HG03378 (cell line): ENCODE data around the gene NUP62.

Source experiments
- ATAC-seq: cut with Tn5 transposase; IDR thresholded peaks from one replicate; pipeline ENCODE4 v1.9.1; 2021; ENCODE audit warnings: mild to moderate bottlenecking, moderate library complexity; ENCODE audit not compliant: unreplicated experiment

The NUP62 gene

GRCh38 chr19:49904136-49904535 is 25.2 kb downstream of the NUP62 start:
- no peak for ATAC-seq

GRCh38 chr19:49896863-49897621 is 32.3 kb downstream of the NUP62 start, which contains the start of gene IL4I1:
TSS of gene IL4I1 (minus strand) at chr19:49896887. CDS start at chr19:49896160, 727 bp downstream.
- peak; percentile 57 for ATAC-seq

- no peak for ATAC-seq
Observed at GRCh38 chr19:49895566-49896297, 33.6 kb downstream of the NUP62 start.

- ATAC-seq: no peak
Observed at GRCh38 chr19:49894879-49895565, 34.3 kb downstream of the NUP62 start.

GRCh38 chr19:49894011-49894664 is 35.2 kb downstream of the NUP62 start:
- ATAC-seq: no peak

GRCh38 chr19:49892716-49893115 is 36.6 kb downstream of the NUP62 start:
- ATAC-seq: no peak

GRCh38 chr19:49891393-49891792 is 37.9 kb downstream of the NUP62 start:
- no peak for ATAC-seq

- ATAC-seq: no peak
Observed at GRCh38 chr19:49890349-49891311, 38.7 kb downstream of the NUP62 start.

- ATAC-seq: no peak
Observed at GRCh38 chr19:49889687-49890348, 39.5 kb downstream of the NUP62 start.

- ATAC-seq: no peak
Observed at GRCh38 chr19:49889038-49889686, 40.1 kb downstream of the NUP62 start.

- no peak for ATAC-seq
Observed at GRCh38 chr19:49888510-49888824, 40.8 kb downstream of the NUP62 start.

GRCh38 chr19:49887665-49888509 is 41.4 kb downstream of the NUP62 start:
- no peak for ATAC-seq

- ATAC-seq: no peak
Observed at GRCh38 chr19:49887037-49887664, 42.2 kb downstream of the NUP62 start.

GRCh38 chr19:49884760-49885159 is 44.5 kb downstream of the NUP62 start:
- no peak for ATAC-seq

- no peak for ATAC-seq
Observed at GRCh38 chr19:49884109-49884508, 45.2 kb downstream of the NUP62 start.

GRCh38 chr19:49883094-49883493 is 46.2 kb downstream of the NUP62 start:
- ATAC-seq: no peak

- no peak for ATAC-seq
Observed at GRCh38 chr19:49882643-49883042, 46.7 kb downstream of the NUP62 start.
